Effector CD4-positive, alpha-beta T cell (primary cell): ENCODE measurements around the gene EIF4EBP3.
A peak's percentile ranks its signal among the peaks of the same experiment; 100 is the strongest.

Experiments
- DNase-seq: peaks from one replicate; pipeline ENCODE4 v3.0.0-alpha.2; 2020
- total RNA-seq: gene quantifications from one replicate; lab custom pipeline; 2026; lab: John Stamatoyannopoulos, UW

EIF4EBP3 gene
- total RNA-seq, result 1.7 reads per million

GRCh38 chr5:140547508-140548299 lies at the start of gene EIF4EBP3:
EIF4EBP3 (plus strand) TSS chr5:140547662; CDS start chr5:140547738, 76 bp downstream.
- DNase-seq, result peak; percentile 87

- DNase-seq, result no peak
These were observed 49.6 kb upstream of the EIF4EBP3 start for GRCh38 chr5:140497897-140498296.

GRCh38 chr5:140498591-140498990 lies 48.9 kb upstream of the EIF4EBP3 start:
- DNase-seq, result no peak

GRCh38 chr5:140502834-140503233 lies 44.6 kb upstream of the EIF4EBP3 start:
- DNase-seq, result no peak

- DNase-seq, result no peak
These were observed 37.6 kb upstream of the EIF4EBP3 start for GRCh38 chr5:140509898-140510297.

- no peak for DNase-seq
These were observed 34.3 kb upstream of the EIF4EBP3 start for GRCh38 chr5:140513124-140513523.

GRCh38 chr5:140524003-140524402 lies 23.5 kb upstream of the EIF4EBP3 start:
- DNase-seq, result no peak

GRCh38 chr5:140540227-140540626 lies 7.2 kb upstream of the EIF4EBP3 start:
- DNase-seq, result no peak

GRCh38 chr5:140542972-140543371 lies 4.5 kb upstream of the EIF4EBP3 start:
- DNase-seq, result no peak

GRCh38 chr5:140544986-140545385 lies 2.5 kb upstream of the EIF4EBP3 start:
- no peak for DNase-seq

GRCh38 chr5:140545606-140546005 lies 1.9 kb upstream of the EIF4EBP3 start:
- DNase-seq, result no peak

GRCh38 chr5:140546851-140547507 lies 483 bp upstream of the EIF4EBP3 start:
- no peak for DNase-seq

GRCh38 chr5:140548300-140548688 lies 832 bp downstream of the EIF4EBP3 start:
- no peak for DNase-seq

GRCh38 chr5:140548791-140549190 lies 1.3 kb downstream of the EIF4EBP3 start:
- DNase-seq, result no peak

GRCh38 chr5:140549237-140550144 lies 2.0 kb downstream of the EIF4EBP3 start:
- no peak for DNase-seq

- DNase-seq, result no peak
These were observed 3.0 kb downstream of the EIF4EBP3 start for GRCh38 chr5:140550147-140551079.

- DNase-seq, result no peak
These were observed 4.4 kb downstream of the EIF4EBP3 start for GRCh38 chr5:140551872-140552271.

- no peak for DNase-seq
These were observed 6.2 kb downstream of the EIF4EBP3 start for GRCh38 chr5:140553657-140554056.

GRCh38 chr5:140554454-140554853 lies 7.0 kb downstream of the EIF4EBP3 start:
- no peak for DNase-seq

- DNase-seq, result no peak
These were observed 8.4 kb downstream of the EIF4EBP3 start for GRCh38 chr5:140555747-140556312.

GRCh38 chr5:140556438-140556837 lies 9.0 kb downstream of the EIF4EBP3 start:
- no peak for DNase-seq
